H9 (cell line): ENCODE results near the gene CAPZA2. TPM values are rescaled to one million over a fixed set of nuclear protein-coding genes. Genes with fewer than 3 reads are reported as not detected.

Experiments used
- DNase-seq: peaks from one replicate; pipeline ENCODE4 v3.0.0-alpha.2; 2017
- H2AFZ ChIP-seq: one replicate; pipeline ENCODE4 v1.6.1; 2013; ENCODE audit warnings: mild to moderate bottlenecking, low read length, control low read depth, moderate library complexity
- H2AK5ac ChIP-seq: 2 replicates; pipeline ENCODE4 v1.6.1; 2013; ENCODE audit warnings: low read length, control low read depth, mixed read lengths; ENCODE audit not compliant: insufficient read length
- H2BK120ac ChIP-seq: one replicate; pipeline ENCODE4 v1.6.1; 2013; ENCODE audit warnings: low read depth, mild to moderate bottlenecking, low read length, control low read depth, inconsistent platforms; ENCODE audit not compliant: poor library complexity, severe bottlenecking
- H2BK12ac ChIP-seq: 2 replicates; pipeline ENCODE4 v1.6.1; 2013; ENCODE audit warnings: low read length, control low read depth, mixed read lengths, low read depth; ENCODE audit not compliant: insufficient read length
- H2BK15ac ChIP-seq: 2 replicates; pipeline ENCODE4 v1.6.1; 2013; ENCODE audit warnings: low read depth, low read length, control low read depth
- H2BK20ac ChIP-seq: one replicate; pipeline ENCODE4 v1.6.1; 2013; ENCODE audit warnings: low read depth, mild to moderate bottlenecking, low read length, control low read depth, inconsistent platforms; ENCODE audit not compliant: poor library complexity, severe bottlenecking
- H2BK5ac ChIP-seq: 2 replicates; pipeline ENCODE4 v1.6.1; 2013; ENCODE audit warnings: low read length, control low read depth, mixed read lengths; ENCODE audit not compliant: insufficient read length
- H3K14ac ChIP-seq: 2 replicates; pipeline ENCODE4 v1.6.1; 2013; ENCODE audit warnings: low read length, control low read depth; ENCODE audit not compliant: insufficient read depth
- H3K18ac ChIP-seq: 2 replicates; pipeline ENCODE4 v1.6.1; 2013; ENCODE audit warnings: low read depth, mild to moderate bottlenecking, mixed read lengths, low read length, control low read depth; ENCODE audit not compliant: insufficient read length
- H3K23ac ChIP-seq: 2 replicates; pipeline ENCODE4 v1.6.1; 2013; ENCODE audit warnings: low read length, control low read depth, mixed read lengths, low read depth; ENCODE audit not compliant: insufficient read length
- H3K23me2 ChIP-seq: 2 replicates; pipeline ENCODE4 v1.6.1; 2013; ENCODE audit warnings: low read depth, mild to moderate bottlenecking, mixed read lengths, low read length, control low read depth; ENCODE audit not compliant: insufficient read length, poor library complexity, severe bottlenecking
- H3K27ac ChIP-seq: 2 replicates; pipeline ENCODE4 v1.5.1; 2013; ENCODE audit warnings: low read length, control low read depth, mixed read lengths, low read depth; ENCODE audit not compliant: insufficient read length
- H3K27me3 ChIP-seq: 2 replicates; pipeline ENCODE4 v1.6.1; 2013; ENCODE audit warnings: low read length, control low read depth, inconsistent platforms; ENCODE audit not compliant: insufficient read depth
- H3K4ac ChIP-seq: 2 replicates; pipeline ENCODE4 v1.6.1; 2013; ENCODE audit warnings: low read depth, mild to moderate bottlenecking, control low read depth, inconsistent platforms, low read length, moderate library complexity
- H3K4me1 ChIP-seq: 2 replicates; pipeline ENCODE4 v1.6.1; 2013; ENCODE audit warnings: low read length, control low read depth, inconsistent platforms; ENCODE audit not compliant: insufficient read depth
- H3K4me2 ChIP-seq: 2 replicates; pipeline ENCODE4 v1.6.1; 2013; ENCODE audit warnings: low read length, control low read depth, mixed read lengths; ENCODE audit not compliant: insufficient read length, insufficient read depth
- H3K56ac ChIP-seq: 2 replicates; pipeline ENCODE4 v1.6.1; 2013; ENCODE audit warnings: low read depth, mild to moderate bottlenecking, mixed read lengths, low read length, control low read depth; ENCODE audit not compliant: insufficient read length
- H3K79me1 ChIP-seq: 2 replicates; pipeline ENCODE4 v1.6.1; 2013; ENCODE audit warnings: low read depth, mild to moderate bottlenecking, moderate library complexity, low read length, control low read depth, inconsistent platforms; ENCODE audit not compliant: insufficient read depth, poor library complexity, severe bottlenecking
- H3K79me2 ChIP-seq: 2 replicates; pipeline ENCODE4 v1.6.1; 2013; ENCODE audit warnings: low read length, control low read depth, inconsistent platforms; ENCODE audit not compliant: insufficient read depth
- H3K9ac ChIP-seq: 2 replicates; pipeline ENCODE4 v1.6.1; 2013; ENCODE audit warnings: low read length, control low read depth, mixed read lengths; ENCODE audit not compliant: insufficient read length; ENCODE audit errors: extremely low read depth
- H3K9me3 ChIP-seq: one replicate; pipeline ENCODE4 v1.6.1; 2013; ENCODE audit warnings: low read depth, low read length, inconsistent platforms; ENCODE audit not compliant: control insufficient read depth
- H3T11ph ChIP-seq: one replicate; pipeline ENCODE4 v1.6.1; 2013; ENCODE audit warnings: mild to moderate bottlenecking, low read length, control low read depth, inconsistent platforms
- H4K20me1 ChIP-seq: one replicate; pipeline ENCODE4 v1.6.1; 2013; ENCODE audit not compliant: control insufficient read depth, insufficient read length, insufficient read depth
- H4K5ac ChIP-seq: 2 replicates; pipeline ENCODE4 v1.6.1; 2013; ENCODE audit warnings: low read depth, mild to moderate bottlenecking, mixed read lengths, low read length, control low read depth; ENCODE audit not compliant: insufficient read length
- H4K8ac ChIP-seq: replicated peaks from 2 replicates; pipeline ENCODE4 v1.6.1; 2013; ENCODE audit warnings: low read length, control low read depth, mixed read lengths, low read depth; ENCODE audit not compliant: insufficient read length
- H4K91ac ChIP-seq: 2 replicates; pipeline ENCODE4 v1.6.1; 2013; ENCODE audit warnings: low read depth, mild to moderate bottlenecking, moderate library complexity, mixed read lengths, low read length, control low read depth; ENCODE audit not compliant: insufficient read length
- H3K27ac Mint-ChIP-seq, 3 experiments: 2 replicates in 2 of 3; 3 replicates in 1 of 3; pipeline ENCODE4 v1.8.0; 2020 to 2021; ENCODE audit warnings: mixed read lengths in 3 of 3, mild to moderate bottlenecking in 1 of 3, moderate library complexity in 1 of 3
- H3K27me3 Mint-ChIP-seq: 2 replicates; pipeline ENCODE4 v1.8.0; 2021; ENCODE audit warnings: low read depth, mild to moderate bottlenecking, moderate library complexity, mixed read lengths
- H3K36me3 Mint-ChIP-seq, 3 experiments: 2 replicates in 2 of 3; 3 replicates in 1 of 3; pipeline ENCODE4 v1.8.0; 2020 to 2021; ENCODE audit warnings: low read depth in 3 of 3, mixed read lengths in 3 of 3; ENCODE audit not compliant: insufficient read depth in 1 of 3
- H3K4me1 Mint-ChIP-seq, 2 experiments: 2 replicates each; pipeline ENCODE4 v1.8.0; 2020; ENCODE audit warnings: mixed read lengths in 2 of 2
- H3K4me3 Mint-ChIP-seq, 2 experiments: 2 replicates in 1 of 2; 3 replicates in 1 of 2; pipeline ENCODE4 v1.8.0; 2020 to 2021; ENCODE audit warnings: mild to moderate bottlenecking in 2 of 2, mixed read lengths in 2 of 2, moderate library complexity in 1 of 2
- H3K9me3 Mint-ChIP-seq, 2 experiments: 2 replicates in 1 of 2; 3 replicates in 1 of 2; pipeline ENCODE4 v1.8.0; 2020; ENCODE audit warnings: mild to moderate bottlenecking in 2 of 2, mixed read lengths in 2 of 2, moderate library complexity in 1 of 2
- CTCF ChIP-seq: fragments of 200-600 bp; sonication (generic); conservative IDR thresholded peaks from 3 replicates; pipeline ENCODE4 v1.8.0; 2021; ENCODE audit warnings: antibody characterized with exemption, mild to moderate bottlenecking
- WGBS: extraction: QIAGEN DNeasy Blood & Tissue Kit; methylation state at CpG from one replicate; pipeline ENCODE4 v1.1.7; 2013; ENCODE audit warnings: missing lambda C conversion rate, low lambda C conversion rate, mixed read lengths; ENCODE audit not compliant: insufficient read length; ENCODE audit errors: extremely low coverage; 5-methylcytosine and 5-hydroxymethylcytosine counted together
- total RNA-seq: library from RNA; stranded (reverse); gene quantifications from 2 replicates; pipeline ENCODE4 v1.2.1, GENCODE V29; 2021

CAPZA2 gene
- total RNA-seq, 1 experiment from 2014 or later, result 131 TPM

GRCh38 chr7:116948934-116949333, 86.5 kb downstream of the CAPZA2 start:
- H3K27ac ChIP-seq, result no peak overlapping the region
- no peak overlapping the region for H2BK120ac ChIP-seq
- H3K18ac ChIP-seq, result no peak overlapping the region
- no CpG with 5 or more reads among the region's 3 CpGs for WGBS
- no peaks in the 10 kb centered on the region for H3K79me2 ChIP-seq
- no peak overlapping the region for H4K8ac ChIP-seq
- Mint-ChIP-seq H3K27ac (no peak overlapping the region), H3K36me3 (no peaks in the 10 kb centered on the region), H3K9me3 (no peaks in the 10 kb centered on the region; a peak in 1 of 5 replicates), H3K4me1 (peaks cover 8 to 13% of the 10 kb centered on the region in 2 experiments), H3K27me3 (no peaks in the 10 kb centered on the region), H3K4me3 (no peak overlapping the region)
- H2BK15ac ChIP-seq, result no peak overlapping the region
- no peak overlapping the region for H2AK5ac ChIP-seq
- no peak overlapping the region for H3K56ac ChIP-seq
- H2BK5ac ChIP-seq, result no peak overlapping the region
- H3K4ac ChIP-seq, result no peak overlapping the region
- TF ChIP-seq CTCF, result no peak
- H4K91ac ChIP-seq, result no peak overlapping the region
- no peak overlapping the region for H2BK12ac ChIP-seq
- no peaks in the 10 kb centered on the region for H4K20me1 ChIP-seq
- no peak overlapping the region for H3K23ac ChIP-seq
- H3K4me1 ChIP-seq, result no peaks in the 10 kb centered on the region
- peaks cover 5% of the 10 kb centered on the region for H3K23me2 ChIP-seq
- H3K4me2 ChIP-seq, result no peak overlapping the region
- no peak overlapping the region for H2BK20ac ChIP-seq
- no peak overlapping the region for H3K9ac ChIP-seq
- no peak overlapping the region for H3K14ac ChIP-seq
- H3T11ph ChIP-seq, result no peak overlapping the region
- no peaks in the 10 kb centered on the region for H3K27me3 ChIP-seq
- H4K5ac ChIP-seq, result no peak overlapping the region
- H3K79me1 ChIP-seq, result no peaks in the 10 kb centered on the region
- H2AFZ ChIP-seq, result no peak overlapping the region
- no peak for DNase-seq
- H3K9me3 ChIP-seq, result no peaks in the 10 kb centered on the region
